BE2C (cell line): ENCODE data around the gene TTN.

Experiments
- DNase-seq: peaks from one replicate; pipeline ENCODE4 v3.0.0-alpha.2; 2020
- H3K27me3 ChIP-seq: fragments of 250-450 bp; sonication (Bioruptor Pico); 2 replicates; pipeline ENCODE4 v1.5.1; 2020; ENCODE audit warnings: mild to moderate bottlenecking
- H3K36me3 ChIP-seq: fragments of 250-450 bp; sonication (Bioruptor Pico); 2 replicates; pipeline ENCODE4 v1.5.1; 2020; ENCODE audit warnings: mild to moderate bottlenecking
- H3K4me1 ChIP-seq: fragments of 250-450 bp; sonication (Bioruptor Pico); 2 replicates; pipeline ENCODE4 v1.5.1; 2020
- H3K4me3 ChIP-seq: 2 replicates; pipeline ENCODE4 v1.5.1; 2011; ENCODE audit warnings: low read depth, low read length
- H3K9me3 ChIP-seq: fragments of 250-450 bp; sonication (Bioruptor Pico); 2 replicates; pipeline ENCODE4 v1.5.1; 2020
- TF ChIP-seq, protein P1 (sequence below): IDR thresholded peaks from 2 replicates; pipeline ENCODE4 v1.5.1; 2012; ENCODE audit warnings: mild to moderate bottlenecking, low read depth, low read length

The TTN gene

GRCh38 chr2:178641498-178641897, 165.7 kb downstream of the TTN start:
- H3K4me1 ChIP-seq = no peaks in the 10 kb centered on the region
- H3K4me3 ChIP-seq = no peak overlapping the region
- TF ChIP-seq, protein P1, sequence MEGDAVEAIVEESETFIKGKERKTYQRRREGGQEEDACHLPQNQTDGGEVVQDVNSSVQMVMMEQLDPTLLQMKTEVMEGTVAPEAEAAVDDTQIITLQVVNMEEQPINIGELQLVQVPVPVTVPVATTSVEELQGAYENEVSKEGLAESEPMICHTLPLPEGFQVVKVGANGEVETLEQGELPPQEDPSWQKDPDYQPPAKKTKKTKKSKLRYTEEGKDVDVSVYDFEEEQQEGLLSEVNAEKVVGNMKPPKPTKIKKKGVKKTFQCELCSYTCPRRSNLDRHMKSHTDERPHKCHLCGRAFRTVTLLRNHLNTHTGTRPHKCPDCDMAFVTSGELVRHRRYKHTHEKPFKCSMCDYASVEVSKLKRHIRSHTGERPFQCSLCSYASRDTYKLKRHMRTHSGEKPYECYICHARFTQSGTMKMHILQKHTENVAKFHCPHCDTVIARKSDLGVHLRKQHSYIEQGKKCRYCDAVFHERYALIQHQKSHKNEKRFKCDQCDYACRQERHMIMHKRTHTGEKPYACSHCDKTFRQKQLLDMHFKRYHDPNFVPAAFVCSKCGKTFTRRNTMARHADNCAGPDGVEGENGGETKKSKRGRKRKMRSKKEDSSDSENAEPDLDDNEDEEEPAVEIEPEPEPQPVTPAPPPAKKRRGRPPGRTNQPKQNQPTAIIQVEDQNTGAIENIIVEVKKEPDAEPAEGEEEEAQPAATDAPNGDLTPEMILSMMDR = no peak
- no peak for DNase-seq
- no peaks in the 10 kb centered on the region for H3K27me3 ChIP-seq
- no peaks in the 10 kb centered on the region for H3K9me3 ChIP-seq
- no peaks in the 10 kb centered on the region for H3K36me3 ChIP-seq

- no peak for DNase-seq
- H3K9me3 ChIP-seq = no peaks in the 10 kb centered on the region
- H3K4me3 ChIP-seq = no peak overlapping the region
- TF ChIP-seq, protein P1 = no peak
- no peaks in the 10 kb centered on the region for H3K27me3 ChIP-seq
- H3K4me1 ChIP-seq = no peaks in the 10 kb centered on the region
- H3K36me3 ChIP-seq = no peaks in the 10 kb centered on the region
Observed at GRCh38 chr2:178635897-178636296, 171.3 kb downstream of the TTN start.

DNA sequence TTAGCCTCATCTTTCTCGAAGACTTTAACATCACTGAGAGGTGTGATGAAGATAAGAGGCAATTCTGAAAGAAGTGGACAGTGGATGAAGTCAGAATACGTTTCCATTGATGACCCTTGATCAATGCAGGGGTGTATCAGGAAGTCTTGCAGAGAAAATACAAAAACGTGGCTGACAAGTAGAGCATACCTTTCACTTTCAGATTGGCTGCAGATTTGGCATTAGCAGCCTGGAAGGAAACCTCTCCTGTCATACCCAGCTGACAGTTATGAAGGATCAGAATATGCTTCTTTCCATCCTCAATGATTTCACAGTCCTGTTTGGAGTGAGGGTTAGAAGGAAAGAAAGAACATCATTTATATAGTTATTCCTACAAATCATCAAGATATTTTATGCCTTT, 174.5 kb downstream of the TTN start:
- Histone ChIP-seq H3K27me3 (no peaks in the 10 kb centered on the region), H3K9me3 (no peaks in the 10 kb centered on the region), H3K4me1 (no peaks in the 10 kb centered on the region), H3K4me3 (no peak overlapping the region), H3K36me3 (no peaks in the 10 kb centered on the region)
- TF ChIP-seq, protein P1 = no peak
- DNase-seq = no peak

DNA sequence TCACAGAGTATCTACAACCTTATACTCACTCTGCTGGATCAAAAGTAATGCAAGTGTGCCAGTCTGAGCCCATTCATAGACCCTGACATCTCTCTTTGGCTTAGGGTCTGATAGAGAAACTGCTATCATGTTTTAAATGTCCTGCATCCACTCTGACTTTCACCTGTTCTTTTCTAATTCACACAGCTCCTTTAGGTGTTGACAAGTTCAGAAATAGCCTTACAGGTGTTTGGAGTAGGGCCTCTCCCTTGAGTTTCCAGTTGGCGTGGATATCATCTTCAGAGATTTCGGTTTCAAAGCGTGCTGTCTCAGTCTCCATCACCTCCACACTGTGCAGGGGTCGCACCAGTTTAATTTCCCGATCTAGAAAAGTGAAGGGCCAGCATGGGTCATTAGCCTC, 176.6 kb downstream of the TTN start:
- Histone ChIP-seq H3K4me3 (no peak overlapping the region), H3K27me3 (no peaks in the 10 kb centered on the region), H3K36me3 (no peaks in the 10 kb centered on the region), H3K4me1 (no peaks in the 10 kb centered on the region), H3K9me3 (no peaks in the 10 kb centered on the region)
- TF ChIP-seq, protein P1 = no peak
- no peak for DNase-seq

- Histone ChIP-seq H3K4me3 (no peak overlapping the region), H3K4me1 (no peaks in the 10 kb centered on the region), H3K36me3 (no peaks in the 10 kb centered on the region), H3K27me3 (no peaks in the 10 kb centered on the region), H3K9me3 (no peaks in the 10 kb centered on the region)
- no peak for DNase-seq
- TF ChIP-seq, protein P1 = no peak
Observed at GRCh38 chr2:178629463-178629862, 177.8 kb downstream of the TTN start.

DNA sequence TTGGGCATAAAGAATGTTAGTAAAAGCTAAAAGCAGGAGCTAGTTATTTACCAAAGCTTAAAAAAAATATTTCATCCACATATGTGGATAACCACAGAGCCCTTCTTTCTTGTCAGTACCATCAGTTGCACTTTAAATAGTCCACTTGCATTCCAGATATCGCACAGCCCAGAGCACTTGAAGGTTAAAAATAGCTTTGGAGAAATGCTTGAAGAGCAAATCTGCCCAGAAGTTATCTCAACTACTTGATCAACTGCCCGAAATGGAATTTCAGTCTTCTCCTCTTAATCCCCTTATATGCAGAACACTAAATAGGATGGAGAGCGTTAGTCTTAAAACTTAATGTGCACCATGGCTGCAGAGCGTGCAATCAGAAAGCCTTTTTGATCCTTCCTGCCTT, 178.6 kb downstream of the TTN start:
- Histone ChIP-seq H3K9me3 (no peaks in the 10 kb centered on the region), H3K36me3 (no peaks in the 10 kb centered on the region), H3K4me3 (no peak overlapping the region), H3K27me3 (no peaks in the 10 kb centered on the region), H3K4me1 (no peaks in the 10 kb centered on the region)
- TF ChIP-seq, protein P1 = no peak
- no peak for DNase-seq
